ENCODE measurements around the gene IPO8. TPM values are rescaled to one million over a fixed set of nuclear protein-coding genes. Genes with fewer than 3 reads are reported as not detected.

IPO8 gene
- total RNA-seq, 1 experiment from 2014 or later = 48.0 TPM

DNA sequence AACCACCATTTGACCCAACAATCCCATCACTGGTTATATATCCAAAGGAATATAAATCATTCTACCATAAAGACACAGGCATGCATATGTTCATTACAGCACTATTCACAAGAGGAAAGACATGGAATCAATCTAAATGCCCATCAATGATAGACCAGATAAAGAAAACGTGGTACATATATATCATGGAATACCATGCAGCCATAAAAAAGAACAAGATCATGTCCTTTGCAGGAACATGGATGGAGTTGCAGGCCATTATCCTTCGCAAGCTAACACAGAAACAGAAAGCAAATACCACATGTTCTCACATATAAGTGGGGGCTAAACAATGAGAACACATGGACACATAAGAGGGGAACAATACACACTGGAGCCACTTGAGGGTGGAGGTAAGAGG lies 43.4 kb upstream of the IPO8 start:
- H3K18ac ChIP-seq (ENCODE audit: insufficient read length, low read depth, low read length) = no peak overlapping the region
- H4K91ac ChIP-seq (ENCODE audit: insufficient read length, low read depth, low read length) = no peak overlapping the region
- Mint-ChIP-seq H3K36me3 (ENCODE audit: insufficient read depth in 1 of 3, low read depth in 3 of 3) (peaks cover 24 to 74% (median 49%) of the 10 kb centered on the region in 3 experiments; a peak in 6 of 7 replicates), H3K4me3 (no peak overlapping the region), H3K9me3 (no peaks in the 10 kb centered on the region), H3K27ac (no peak overlapping the region), H3K4me1 (no peaks in the 10 kb centered on the region), H3K27me3 (ENCODE audit: low read depth) (no peaks in the 10 kb centered on the region)
- no peak overlapping the region for H4K5ac ChIP-seq (ENCODE audit: insufficient read length, low read depth, low read length)
- no peak overlapping the region for H3K4me2 ChIP-seq (ENCODE audit: insufficient read depth, insufficient read length, low read length)
- H3K79me1 ChIP-seq (ENCODE audit: insufficient read depth, low read depth, low read length, poor library complexity, severe bottlenecking) = no peaks in the 10 kb centered on the region
- no peak overlapping the region for H3K9ac ChIP-seq (ENCODE audit: extremely low read depth, insufficient read length, low read length)
- H3K79me2 ChIP-seq (ENCODE audit: insufficient read depth, low read length) = peaks cover 2% of the 10 kb centered on the region; the same call in 1 of the 2 replicates
- no peak overlapping the region for H3K4ac ChIP-seq (ENCODE audit: low read depth, low read length)
- no peak overlapping the region for H3K14ac ChIP-seq (ENCODE audit: insufficient read depth, low read length)
- H4K20me1 ChIP-seq (ENCODE audit: control insufficient read depth, insufficient read depth, insufficient read length) = no peaks in the 10 kb centered on the region
- no peak overlapping the region for H3K23ac ChIP-seq (ENCODE audit: insufficient read length, low read depth, low read length)
- H3K27me3 ChIP-seq (ENCODE audit: insufficient read depth, low read length) = no peaks in the 10 kb centered on the region
- no peak overlapping the region for H2BK15ac ChIP-seq (ENCODE audit: low read depth, low read length)
- H2AFZ ChIP-seq (ENCODE audit: low read length) = no peak overlapping the region
- H3K27ac ChIP-seq (ENCODE audit: insufficient read length, low read depth, low read length) = no peak overlapping the region
- no CpG with 5 or more reads among the region's 2 CpGs for WGBS (ENCODE audit: extremely low coverage, insufficient read length, low lambda C conversion rate)
- no peaks in the 10 kb centered on the region for H3K9me3 ChIP-seq (ENCODE audit: control insufficient read depth, low read depth, low read length)
- no peak overlapping the region for H2AK5ac ChIP-seq (ENCODE audit: insufficient read length, low read length)
- no peak overlapping the region for H2BK20ac ChIP-seq (ENCODE audit: low read depth, low read length, poor library complexity, severe bottlenecking)
- TF ChIP-seq, protein P1, sequence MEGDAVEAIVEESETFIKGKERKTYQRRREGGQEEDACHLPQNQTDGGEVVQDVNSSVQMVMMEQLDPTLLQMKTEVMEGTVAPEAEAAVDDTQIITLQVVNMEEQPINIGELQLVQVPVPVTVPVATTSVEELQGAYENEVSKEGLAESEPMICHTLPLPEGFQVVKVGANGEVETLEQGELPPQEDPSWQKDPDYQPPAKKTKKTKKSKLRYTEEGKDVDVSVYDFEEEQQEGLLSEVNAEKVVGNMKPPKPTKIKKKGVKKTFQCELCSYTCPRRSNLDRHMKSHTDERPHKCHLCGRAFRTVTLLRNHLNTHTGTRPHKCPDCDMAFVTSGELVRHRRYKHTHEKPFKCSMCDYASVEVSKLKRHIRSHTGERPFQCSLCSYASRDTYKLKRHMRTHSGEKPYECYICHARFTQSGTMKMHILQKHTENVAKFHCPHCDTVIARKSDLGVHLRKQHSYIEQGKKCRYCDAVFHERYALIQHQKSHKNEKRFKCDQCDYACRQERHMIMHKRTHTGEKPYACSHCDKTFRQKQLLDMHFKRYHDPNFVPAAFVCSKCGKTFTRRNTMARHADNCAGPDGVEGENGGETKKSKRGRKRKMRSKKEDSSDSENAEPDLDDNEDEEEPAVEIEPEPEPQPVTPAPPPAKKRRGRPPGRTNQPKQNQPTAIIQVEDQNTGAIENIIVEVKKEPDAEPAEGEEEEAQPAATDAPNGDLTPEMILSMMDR (conservative IDR thresholded peaks at IDR 0.05) = no peak
- no peaks in the 10 kb centered on the region for H3K23me2 ChIP-seq (ENCODE audit: insufficient read length, low read depth, low read length, poor library complexity, severe bottlenecking)
- H2BK5ac ChIP-seq (ENCODE audit: insufficient read length, low read length) = no peak overlapping the region
- no peak overlapping the region for H2BK12ac ChIP-seq (ENCODE audit: insufficient read length, low read depth, low read length)
- H3K4me1 ChIP-seq (ENCODE audit: insufficient read depth, low read length) = no peaks in the 10 kb centered on the region; the same call in 1 of the 2 replicates
- H4K8ac ChIP-seq (replicated peaks; ENCODE audit: insufficient read length, low read depth, low read length) = no peak overlapping the region
- no peak overlapping the region for H2BK120ac ChIP-seq (ENCODE audit: low read depth, low read length, poor library complexity, severe bottlenecking)
- no peak overlapping the region for H3K56ac ChIP-seq (ENCODE audit: insufficient read length, low read depth, low read length)
- DNase-seq = no peak
- no peak overlapping the region for H3T11ph ChIP-seq (ENCODE audit: low read length)

Data from H9 (cell line).